Dermis microvascular lymphatic vessel endothelial cell (primary cell): ENCODE data around the gene ATP5F1C. TPM values are rescaled to one million over a fixed set of nuclear protein-coding genes. Genes with fewer than 3 reads are reported as not detected.

ENCODE experiments used
- DNase-seq, 2 donors: peaks; one replicate each; pipeline versions ENCODE4 v3.0.0 to v3.0.0-alpha.2; 2010; ENCODE audit warnings: low read depth in 2 of 2
- total RNA-seq: library from RNA; depleted of rRNA; stranded (reverse); fragments of >200 nt; gene quantifications from 2 replicates; pipeline ENCODE4 v1.2.1, GENCODE V29; 2014

Gene ATP5F1C
- total RNA-seq, 1 donor from 2014 or later, result 246 TPM

GRCh38 chr10:7836571-7836970 lies 48.6 kb downstream of the ATP5F1C start:
- DNase-seq, result no peak

GRCh38 chr10:7846591-7846990 lies 58.6 kb downstream of the ATP5F1C start:
- DNase-seq, result no peak

- DNase-seq, result no peak
Measured at GRCh38 chr10:7853226-7853842, 65.4 kb downstream of the ATP5F1C start.

- no peak for DNase-seq
Measured at GRCh38 chr10:7853890-7854289, 65.9 kb downstream of the ATP5F1C start.

- DNase-seq, result no peak
Measured at GRCh38 chr10:7855205-7855604, 67.2 kb downstream of the ATP5F1C start.

- DNase-seq, result no peak
Measured at GRCh38 chr10:7856678-7857077, 68.7 kb downstream of the ATP5F1C start.

GRCh38 chr10:7857262-7857661 lies 69.3 kb downstream of the ATP5F1C start:
- no peak for DNase-seq

Other genes starting within 250 kb of the ATP5F1C start
- gene ITIH5, start 121.2 kb upstream of the ATP5F1C start, total RNA-seq, result 0.26 and 1.0 TPM in 2 replicates
- not detected in 2 replicates for gene ITIH2, start 84.9 kb upstream of the ATP5F1C start, total RNA-seq
- 2.9 and 4.1 TPM in 2 replicates for gene KIN, start 184 bp upstream of the ATP5F1C start, total RNA-seq
- 1.0 and 1.1 TPM in 2 replicates for gene TAF3, start 30.3 kb downstream of the ATP5F1C start, total RNA-seq